Mesothelial cell of epicardium (in vitro differentiated cells): ENCODE data around the gene MAML2. TPM values are rescaled to one million over a fixed set of nuclear protein-coding genes. Genes with fewer than 3 reads are reported as not detected.

ENCODE experiments used
- DNase-seq, 2 experiments: peaks; one replicate each; pipeline ENCODE4 v3.0.0; 2021; ENCODE audit warnings: low spot score in 2 of 2; ENCODE audit not compliant: unreplicated experiment in 2 of 2
- H3K27ac Mint-ChIP-seq: 2 replicates; pipeline ENCODE4 v1.8.0; 2021; ENCODE audit warnings: mixed read lengths
- H3K27me3 Mint-ChIP-seq: 2 replicates; pipeline ENCODE4 v1.8.0; 2021; ENCODE audit warnings: low read depth, mixed read lengths
- H3K36me3 Mint-ChIP-seq: 2 replicates; pipeline ENCODE4 v1.8.0; 2021; ENCODE audit warnings: mixed read lengths
- H3K4me1 Mint-ChIP-seq: 2 replicates; pipeline ENCODE4 v1.8.0; 2021; ENCODE audit warnings: mixed read lengths
- H3K4me3 Mint-ChIP-seq: 2 replicates; pipeline ENCODE4 v1.8.0; 2021; ENCODE audit warnings: mild to moderate bottlenecking, moderate library complexity, mixed read lengths
- H3K9me3 Mint-ChIP-seq: 2 replicates; pipeline ENCODE4 v1.8.0; 2021; ENCODE audit warnings: mixed read lengths
- total RNA-seq: library from RNA; stranded (reverse); gene quantifications from 3 replicates; pipeline ENCODE4 v1.2.1, GENCODE V29; 2021
- TF ChIP-seq, protein P1 (sequence below): fragments of 200-600 bp; sonication (generic); IDR thresholded peaks from one replicate; pipeline ENCODE4 v1.5.0; 2021; ENCODE audit warnings: antibody characterized with exemption; ENCODE audit not compliant: unreplicated experiment

Gene MAML2
- total RNA-seq, 1 donor from 2014 or later, result 38.3 TPM

DNA sequence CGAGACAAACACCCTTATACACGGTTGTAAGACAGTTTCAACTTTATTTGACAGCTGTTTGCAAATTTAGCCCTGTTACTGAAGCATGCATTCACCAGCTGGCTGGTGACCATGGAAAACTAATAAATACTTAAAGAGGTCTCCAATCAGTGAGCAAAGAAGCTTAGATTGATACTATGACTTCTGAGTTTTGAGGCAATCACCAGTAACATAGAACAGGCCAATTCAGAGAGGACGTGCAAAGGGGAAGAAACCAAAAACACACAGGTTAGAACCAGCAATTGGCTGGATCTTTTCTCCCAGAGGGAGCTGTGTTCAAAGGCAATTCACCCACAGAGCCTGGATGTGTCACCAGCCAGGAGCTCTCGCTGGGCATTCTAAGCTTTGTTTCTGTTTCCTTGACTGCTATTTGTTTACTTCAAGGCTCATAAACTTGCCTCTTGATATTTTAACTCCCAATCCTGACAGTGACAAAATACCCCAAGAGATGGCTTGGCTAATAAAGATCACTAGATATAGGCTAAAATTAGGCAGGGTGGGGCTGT lies 305.5 kb downstream of the MAML2 start:
- Mint-ChIP-seq H3K4me1 (peaks cover 55% of the 10 kb centered on the region), H3K4me3 (no peak overlapping the region), H3K9me3 (peaks cover 10% of the 10 kb centered on the region), H3K27ac (peak overlapping the region; percentile 16), H3K36me3 (peaks cover 13% of the 10 kb centered on the region), H3K27me3 (no peaks in the 10 kb centered on the region)
- no peak for DNase-seq
- TF ChIP-seq, protein P1, sequence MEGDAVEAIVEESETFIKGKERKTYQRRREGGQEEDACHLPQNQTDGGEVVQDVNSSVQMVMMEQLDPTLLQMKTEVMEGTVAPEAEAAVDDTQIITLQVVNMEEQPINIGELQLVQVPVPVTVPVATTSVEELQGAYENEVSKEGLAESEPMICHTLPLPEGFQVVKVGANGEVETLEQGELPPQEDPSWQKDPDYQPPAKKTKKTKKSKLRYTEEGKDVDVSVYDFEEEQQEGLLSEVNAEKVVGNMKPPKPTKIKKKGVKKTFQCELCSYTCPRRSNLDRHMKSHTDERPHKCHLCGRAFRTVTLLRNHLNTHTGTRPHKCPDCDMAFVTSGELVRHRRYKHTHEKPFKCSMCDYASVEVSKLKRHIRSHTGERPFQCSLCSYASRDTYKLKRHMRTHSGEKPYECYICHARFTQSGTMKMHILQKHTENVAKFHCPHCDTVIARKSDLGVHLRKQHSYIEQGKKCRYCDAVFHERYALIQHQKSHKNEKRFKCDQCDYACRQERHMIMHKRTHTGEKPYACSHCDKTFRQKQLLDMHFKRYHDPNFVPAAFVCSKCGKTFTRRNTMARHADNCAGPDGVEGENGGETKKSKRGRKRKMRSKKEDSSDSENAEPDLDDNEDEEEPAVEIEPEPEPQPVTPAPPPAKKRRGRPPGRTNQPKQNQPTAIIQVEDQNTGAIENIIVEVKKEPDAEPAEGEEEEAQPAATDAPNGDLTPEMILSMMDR, result no peak

DNA sequence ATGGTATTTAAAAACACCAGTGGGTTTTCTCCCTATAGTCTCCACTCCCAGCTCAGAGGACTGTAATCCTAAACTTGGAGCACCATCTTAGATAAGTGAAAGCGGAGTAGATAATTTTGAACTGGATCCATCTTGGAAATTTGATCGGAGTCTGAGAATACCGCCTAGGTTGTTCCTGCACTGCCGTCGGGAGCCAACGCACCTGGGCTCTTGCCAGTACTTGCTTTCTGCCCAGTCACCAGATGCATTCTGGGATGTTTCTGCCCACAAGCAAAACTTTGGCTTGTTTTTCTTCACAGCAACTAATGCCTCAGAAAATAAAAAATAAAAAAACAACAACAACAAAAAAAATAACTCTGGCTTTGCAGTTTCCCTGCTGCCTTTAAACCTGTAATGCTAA lies 306.1 kb downstream of the MAML2 start:
- Mint-ChIP-seq H3K9me3 (peaks cover 7% of the 10 kb centered on the region), H3K27me3 (no peaks in the 10 kb centered on the region), H3K4me1 (peaks cover 55% of the 10 kb centered on the region), H3K4me3 (no peak overlapping the region), H3K36me3 (peaks cover 10% of the 10 kb centered on the region), H3K27ac (peak overlapping the region; percentile 16)
- no peak for DNase-seq
- TF ChIP-seq, protein P1, result no peak

DNA sequence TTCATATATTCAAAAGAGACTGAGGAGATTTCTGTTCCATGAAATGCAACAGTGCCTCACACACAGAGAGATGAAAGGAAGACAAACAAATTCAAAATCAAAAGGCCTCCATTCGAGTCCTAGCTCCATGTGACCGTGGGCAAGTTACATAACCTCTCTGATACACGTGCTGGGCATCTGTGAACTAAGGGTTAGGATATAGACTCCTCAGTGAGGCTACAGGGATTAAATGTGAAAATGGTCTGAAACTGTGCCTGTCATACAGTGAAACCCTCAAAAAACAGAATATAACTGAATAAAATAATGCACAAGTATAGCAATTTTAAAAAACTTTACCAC lies 307.3 kb downstream of the MAML2 start:
- H3K9me3 Mint-ChIP-seq, result peaks cover 7% of the 10 kb centered on the region
- no peak overlapping the region for H3K4me3 Mint-ChIP-seq
- H3K27ac Mint-ChIP-seq, result peak overlapping the region; percentile 77
- DNase-seq, result no peak
- peaks cover 8% of the 10 kb centered on the region for H3K36me3 Mint-ChIP-seq
- peaks cover 55% of the 10 kb centered on the region for H3K4me1 Mint-ChIP-seq
- no peaks in the 10 kb centered on the region for H3K27me3 Mint-ChIP-seq
- TF ChIP-seq, protein P1, result no peak

DNA sequence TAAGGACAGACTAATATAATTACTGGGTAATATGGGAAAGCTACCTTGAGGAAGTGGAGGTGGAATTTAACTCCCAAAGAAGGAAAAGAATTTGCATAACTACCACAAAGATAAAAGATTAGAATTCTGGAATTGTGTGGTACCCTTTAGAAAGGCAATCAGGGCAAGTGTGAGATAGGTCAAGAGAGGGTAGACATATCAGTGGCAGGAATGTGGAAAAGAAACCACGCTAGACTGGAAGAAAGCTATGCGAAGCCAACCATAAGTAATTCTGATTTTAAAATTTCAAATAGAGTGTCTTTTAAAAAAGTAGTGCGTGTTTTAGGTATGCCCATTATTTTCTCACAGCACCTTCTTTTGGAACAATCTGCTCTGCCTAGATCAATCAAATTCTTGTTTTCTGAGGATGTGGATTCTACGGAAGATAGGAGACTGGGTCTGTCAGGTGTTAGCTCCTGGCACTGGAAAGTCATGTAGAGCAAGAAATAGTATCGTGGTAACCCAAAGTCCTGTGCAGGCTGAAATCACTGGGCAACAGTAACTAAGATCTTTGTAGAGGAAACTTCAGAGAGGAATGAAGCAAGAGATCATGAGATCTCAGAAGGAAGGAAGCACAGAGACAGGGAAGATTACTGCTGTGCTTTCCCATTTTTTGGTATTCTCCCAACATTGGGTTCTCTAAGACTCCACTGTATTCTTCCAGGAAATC lies 307.8 kb downstream of the MAML2 start:
- TF ChIP-seq, protein P1, result no peak
- H3K4me1 Mint-ChIP-seq, result peaks cover 55% of the 10 kb centered on the region
- peak overlapping the region; percentile 77 for H3K27ac Mint-ChIP-seq
- no peak overlapping the region for H3K4me3 Mint-ChIP-seq
- H3K9me3 Mint-ChIP-seq, result peaks cover 7% of the 10 kb centered on the region
- no peaks in the 10 kb centered on the region for H3K27me3 Mint-ChIP-seq
- no peak for DNase-seq
- peaks cover 8% of the 10 kb centered on the region for H3K36me3 Mint-ChIP-seq

DNA sequence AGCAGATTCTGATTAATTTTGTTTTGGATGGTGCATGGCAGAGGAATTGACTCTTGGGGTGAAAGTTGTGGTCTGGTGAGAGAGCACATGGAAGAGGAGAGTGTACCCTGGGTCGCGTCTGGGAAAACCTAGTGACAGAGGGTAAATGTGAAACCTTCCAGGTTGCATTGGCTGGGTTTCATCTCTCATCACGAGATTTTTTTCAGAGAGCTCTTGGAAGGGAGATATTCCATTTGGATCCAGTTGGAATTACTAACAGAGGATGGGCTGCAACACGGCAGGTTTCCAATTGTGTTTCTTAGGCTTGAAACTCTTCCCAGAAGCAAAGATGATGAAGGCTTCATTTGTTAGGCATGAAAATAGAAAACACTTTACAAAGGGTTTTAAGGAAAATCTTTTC lies 309.4 kb downstream of the MAML2 start:
- Mint-ChIP-seq H3K4me3 (no peak overlapping the region), H3K4me1 (peaks cover 60% of the 10 kb centered on the region), H3K36me3 (peaks cover 8% of the 10 kb centered on the region), H3K9me3 (peaks cover 7% of the 10 kb centered on the region), H3K27me3 (no peaks in the 10 kb centered on the region), H3K27ac (peak overlapping the region; percentile 48)
- DNase-seq, result no peak
- TF ChIP-seq, protein P1, result no peak

- Mint-ChIP-seq H3K27me3 (no peaks in the 10 kb centered on the region), H3K9me3 (peaks cover 7% of the 10 kb centered on the region), H3K4me3 (no peak overlapping the region), H3K27ac (peak overlapping the region; percentile 48), H3K4me1 (peaks cover 59% of the 10 kb centered on the region), H3K36me3 (peaks cover 8% of the 10 kb centered on the region)
- TF ChIP-seq, protein P1, result no peak
- no peak for DNase-seq
Observed at GRCh38 chr11:96033095-96033494, 309.9 kb downstream of the MAML2 start.
